Fibroblast of skin of right quadriceps (primary cell): ENCODE measurements around the gene MDN1.
"Not testable (repeated sequence)": the region's sequence is repeated elsewhere in the genome, so short reads cannot be mapped to it uniquely, and the experiment has no call there.

ENCODE experiments used
- DNase-seq: peaks from one replicate; pipeline ENCODE4 v3.0.0-alpha.2; 2013

Gene MDN1

DNA sequence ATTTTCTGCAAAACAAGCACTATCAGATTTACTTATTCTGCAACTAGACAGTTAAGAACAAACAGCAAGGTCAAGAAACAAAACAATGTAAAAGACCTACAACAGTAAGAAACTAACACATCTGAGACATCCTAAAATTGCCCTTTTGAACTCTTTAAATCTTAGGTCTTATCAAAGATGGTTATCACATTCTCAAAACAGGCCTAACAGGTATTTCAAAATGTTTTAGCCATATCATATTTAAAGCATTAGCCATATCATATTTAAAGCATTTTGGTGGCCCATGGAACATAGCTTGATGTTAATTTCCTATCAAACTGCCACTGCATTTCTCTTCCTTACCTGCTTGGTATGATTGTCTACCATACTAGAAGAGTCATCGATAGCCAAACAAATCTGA lies 169.9 kb downstream of the MDN1 start:
- no peak for DNase-seq

DNA sequence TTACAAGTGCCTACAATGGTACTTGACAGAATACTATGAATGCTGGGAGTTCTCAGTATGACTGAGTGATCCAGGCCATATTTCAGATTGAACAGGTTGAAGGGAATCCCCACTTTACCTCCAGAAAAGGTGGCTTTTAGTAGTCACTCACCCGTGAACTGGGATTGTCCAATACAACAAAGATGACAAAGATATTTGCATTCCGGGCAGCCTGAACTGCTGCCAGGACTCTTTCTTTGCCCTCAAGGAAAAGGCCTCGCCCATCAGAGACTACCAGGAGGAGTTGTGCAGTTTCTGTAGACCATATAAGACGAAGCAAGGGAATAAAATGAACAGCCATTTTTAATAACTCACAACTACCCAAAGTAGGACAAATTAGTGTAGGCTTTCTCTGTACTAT lies 174.7 kb downstream of the MDN1 start:
- DNase-seq: no peak

DNA sequence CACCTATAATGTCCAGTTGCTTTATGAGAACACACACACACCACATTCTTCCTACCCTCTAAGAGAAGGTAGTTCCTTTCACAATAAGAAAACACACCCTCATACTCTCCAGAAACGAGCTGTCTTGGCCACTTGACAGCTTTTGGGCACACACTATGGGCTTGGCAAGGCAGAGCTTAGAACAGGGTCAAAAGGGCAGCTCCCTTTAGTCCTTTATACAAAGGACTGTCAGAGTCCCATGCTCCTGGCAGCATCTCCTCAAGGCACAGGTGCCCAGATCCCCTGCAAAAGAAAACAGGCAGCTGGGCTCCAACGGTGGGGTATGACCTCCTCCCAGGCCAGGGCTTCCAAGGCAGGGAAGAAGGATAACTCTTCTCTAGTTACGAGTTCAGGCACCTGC lies 176.2 kb downstream of the MDN1 start:
- no peak for DNase-seq

DNA sequence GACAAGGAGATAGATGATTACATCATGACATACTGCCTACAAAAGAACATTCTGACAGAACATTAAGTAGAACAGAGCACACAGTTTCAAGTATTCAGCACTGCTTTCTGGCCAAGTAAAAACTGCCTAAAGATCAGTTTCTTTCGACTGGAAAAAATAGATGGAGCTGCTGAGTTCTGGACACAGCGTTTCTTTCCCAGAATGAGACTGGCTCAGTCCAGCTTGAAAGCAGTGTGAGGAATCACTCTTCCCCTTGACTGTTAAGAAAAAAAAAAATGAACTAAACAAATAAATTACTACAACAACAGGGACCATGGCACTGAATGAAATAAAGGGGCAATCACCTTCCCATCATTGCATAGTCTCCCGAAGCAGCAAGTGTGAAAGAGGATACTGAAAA lies 176.6 kb downstream of the MDN1 start:
- DNase-seq: no peak

DNA sequence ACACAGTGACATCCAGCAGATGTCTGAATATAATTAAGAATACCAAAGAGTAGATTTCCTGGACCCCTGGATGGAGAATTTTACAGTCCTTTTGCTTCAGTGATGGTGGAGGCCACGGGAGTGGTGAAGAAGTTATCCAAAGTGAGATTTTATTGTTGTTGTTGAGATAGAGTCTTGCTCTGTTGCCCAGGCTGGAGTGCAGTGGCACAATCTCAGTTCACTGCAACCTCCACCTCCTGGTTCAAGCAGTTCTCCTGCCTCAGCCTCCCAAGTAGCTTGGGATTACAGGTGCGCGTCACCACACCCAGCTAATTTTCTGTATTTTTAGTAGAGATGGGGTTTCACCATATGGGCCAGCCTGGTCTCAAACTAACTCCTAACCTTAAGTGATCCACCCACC lies 178.0 kb downstream of the MDN1 start:
- DNase-seq: not testable (repeated sequence)

- peak; percentile 40 for DNase-seq
Measured at GRCh38 chr6:89640804-89641203, 178.8 kb downstream of the MDN1 start.

DNA sequence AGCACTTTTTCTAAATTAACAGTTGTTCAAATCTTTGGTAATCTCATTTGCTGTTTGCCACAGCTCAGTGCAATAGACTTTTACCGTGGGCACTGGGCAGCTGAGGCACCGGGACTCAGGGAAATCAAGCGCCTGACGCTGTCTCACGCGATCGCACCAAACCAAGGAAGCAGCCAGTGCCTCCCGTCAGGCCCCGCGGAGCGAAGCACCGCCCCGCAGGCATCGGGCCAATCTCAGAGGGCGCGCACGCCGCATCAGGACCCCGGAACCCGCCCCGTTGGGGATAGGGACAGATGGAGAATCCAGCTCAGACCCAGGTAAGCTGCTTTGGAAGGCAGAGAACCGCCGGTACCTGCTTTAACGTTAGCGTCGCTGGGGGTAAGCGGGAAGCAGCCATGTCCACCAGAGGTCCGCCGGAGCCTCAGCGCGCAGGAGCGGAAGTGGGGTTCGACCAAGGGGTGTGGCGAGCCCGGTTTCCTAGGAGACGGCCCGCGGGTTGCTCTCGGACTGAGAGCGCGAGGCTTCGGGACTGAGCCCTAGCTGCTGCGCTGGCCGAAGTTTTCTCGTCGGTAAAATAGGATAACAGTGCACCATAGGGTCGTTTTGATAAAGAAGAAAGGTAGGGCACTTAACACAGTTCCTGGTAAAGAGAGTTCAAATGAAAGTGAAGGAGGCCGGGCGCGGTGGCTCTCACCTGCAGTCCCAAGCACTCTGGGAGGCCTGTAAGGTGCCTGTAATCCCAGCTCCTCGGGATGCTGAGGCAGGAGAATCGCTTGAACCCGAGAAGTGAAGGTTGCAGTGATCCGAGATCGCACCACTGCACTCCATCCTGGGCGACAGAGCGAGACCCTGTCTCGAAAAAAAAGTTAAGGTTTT lies 181.0 kb downstream of the MDN1 start, which contains the start of gene LYRM2:
Gene LYRM2, minus strand, starts transcription at position 428 of the 876 bp plus-strand sequence. Its CDS starts 31 bp downstream, at position 397.
- DNase-seq: peak; percentile 91

- DNase-seq: no peak
Measured at GRCh38 chr6:89637960-89638319, 181.7 kb downstream of the MDN1 start.

DNA sequence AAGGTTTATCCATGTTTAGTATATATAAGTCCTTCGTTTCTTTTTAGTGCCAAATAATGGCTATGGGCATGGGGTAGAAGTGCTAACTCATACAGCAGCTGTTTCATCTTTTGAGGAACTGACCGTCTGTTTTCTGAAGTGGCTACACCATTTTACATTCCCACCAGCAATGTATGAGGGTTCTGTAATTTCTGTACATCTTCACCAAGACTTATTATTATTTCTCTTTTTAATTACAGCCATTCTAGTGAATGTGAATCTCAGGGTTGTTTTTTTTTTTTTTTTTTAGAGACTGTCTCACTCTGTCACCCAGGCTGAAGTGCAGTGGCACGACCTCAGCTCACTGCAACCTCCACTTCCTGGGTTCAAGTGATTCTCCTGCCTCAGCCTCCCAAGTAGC lies 183.2 kb downstream of the MDN1 start:
- not testable (repeated sequence) for DNase-seq

DNA sequence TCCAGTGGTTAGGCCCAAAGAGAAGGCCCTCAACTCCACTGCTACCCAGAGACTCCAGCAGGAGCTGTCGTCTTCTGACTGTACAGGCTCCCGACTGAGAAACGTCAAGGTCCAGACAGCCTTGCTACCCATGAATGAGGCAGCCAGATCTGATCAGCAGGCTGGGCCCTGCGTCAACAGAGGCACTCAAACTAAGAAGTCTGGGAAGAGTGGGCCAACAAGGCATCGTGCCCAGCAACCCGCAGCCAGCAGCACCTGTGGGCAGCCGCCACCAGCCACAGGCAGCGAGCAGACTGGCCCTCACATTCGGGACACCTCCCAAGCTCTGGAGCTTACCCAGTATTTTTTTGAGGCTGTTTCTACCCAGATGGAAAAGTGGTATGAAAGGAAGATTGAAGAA lies 189.1 kb downstream of the MDN1 start:
- DNase-seq: no peak

DNA sequence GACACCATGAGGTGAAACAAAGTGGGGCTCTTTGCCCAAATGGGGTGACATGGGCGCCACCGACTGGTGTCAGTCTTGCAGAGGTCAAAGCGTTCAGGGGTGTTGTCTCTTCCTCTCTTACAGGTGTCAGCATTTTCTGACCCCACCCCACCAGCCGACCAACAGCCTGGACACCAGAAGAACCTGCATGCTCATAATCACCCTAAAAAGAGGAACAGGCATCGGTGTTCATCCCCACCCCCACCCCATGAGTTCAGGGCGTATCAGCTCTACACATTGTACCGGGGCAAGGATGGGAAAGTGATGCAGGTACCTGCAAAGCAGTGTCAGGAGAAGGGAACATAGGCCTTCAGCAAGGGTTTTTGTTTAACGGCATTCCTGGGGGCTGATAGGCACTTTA lies 195.8 kb downstream of the MDN1 start:
- DNase-seq: no peak

DNA sequence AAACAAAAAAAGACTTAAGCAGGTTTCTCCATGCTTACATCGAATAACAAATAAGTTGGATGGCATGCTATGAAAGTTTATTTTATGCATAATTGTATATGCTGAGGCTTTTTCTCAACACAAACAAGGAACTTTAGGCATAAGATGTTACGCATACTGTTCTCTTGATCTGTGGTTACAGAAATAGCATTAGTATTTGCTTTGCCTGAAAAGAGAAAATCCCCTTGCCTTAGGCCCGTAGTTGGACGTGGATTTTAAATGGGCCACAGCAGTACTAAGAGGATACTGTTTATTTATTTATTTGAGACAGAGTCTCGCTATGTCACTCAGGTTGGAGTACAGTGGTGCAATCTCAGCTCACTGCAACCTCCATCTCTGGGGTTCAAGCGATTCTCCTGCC lies 200.0 kb downstream of the MDN1 start:
- no peak for DNase-seq

GRCh38 chr6:89618026-89618425 lies 201.6 kb downstream of the MDN1 start:
- DNase-seq: no peak

DNA sequence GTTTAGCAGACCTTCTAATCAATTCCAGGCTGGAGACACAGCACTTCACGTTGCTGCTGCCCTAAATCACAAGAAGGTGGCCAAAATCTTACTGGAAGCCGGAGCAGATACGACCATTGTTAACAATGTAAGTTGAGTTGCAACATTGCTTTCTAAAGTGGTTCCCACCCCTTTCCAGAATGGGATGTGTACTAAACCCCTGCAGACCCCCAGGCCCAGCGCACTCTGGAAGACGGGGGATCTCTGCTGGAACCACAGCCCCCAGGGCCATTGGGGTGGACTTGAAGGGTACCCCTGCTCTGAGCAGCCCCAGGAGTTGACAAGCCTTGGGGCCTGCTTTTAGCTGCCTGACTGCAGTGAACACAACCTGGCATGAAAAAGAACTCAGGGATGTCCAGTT lies 203.1 kb downstream of the MDN1 start:
- DNase-seq: no peak

GRCh38 chr6:89615882-89616281 lies 203.7 kb downstream of the MDN1 start:
- no peak for DNase-seq

DNA sequence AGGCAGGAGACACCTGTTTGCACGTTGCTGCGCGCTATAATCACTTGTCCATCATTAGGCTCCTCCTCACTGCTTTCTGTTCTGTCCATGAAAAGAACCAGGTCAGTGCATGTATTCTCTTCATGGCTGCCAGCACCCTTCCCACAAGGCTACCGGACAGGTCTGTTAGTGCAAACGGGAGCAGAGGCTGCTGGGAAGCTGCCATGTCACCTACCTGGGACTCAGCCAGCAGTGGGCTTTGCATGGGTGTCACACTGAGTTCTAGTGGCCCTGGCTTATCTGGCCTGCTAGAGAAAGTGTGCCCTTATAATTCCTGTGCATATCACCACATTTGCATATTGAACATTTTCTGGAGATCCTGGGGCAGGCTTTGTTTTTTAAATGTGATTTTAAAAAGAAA lies 205.8 kb downstream of the MDN1 start:
- no peak for DNase-seq

DNA sequence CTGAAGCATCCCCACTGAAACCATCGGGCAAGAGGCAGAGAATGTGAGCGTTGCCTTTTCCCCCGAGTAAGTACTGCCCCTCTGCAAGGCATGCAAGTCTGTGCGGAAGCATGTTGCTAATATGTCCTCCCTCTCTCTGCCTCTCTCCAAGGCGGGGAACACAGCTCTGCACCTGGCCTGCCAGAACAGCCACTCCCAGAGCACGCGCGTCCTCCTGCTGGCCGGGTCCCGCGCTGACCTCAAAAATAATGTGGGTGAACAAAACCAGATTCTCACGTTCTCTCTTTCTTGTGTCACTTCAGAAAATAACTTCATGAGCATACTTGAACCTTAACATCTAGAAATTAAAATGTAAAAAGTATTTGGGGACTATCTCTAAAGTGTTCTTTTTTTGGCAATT lies 207.5 kb downstream of the MDN1 start:
- no peak for DNase-seq

GRCh38 chr6:89611666-89612065 lies 207.9 kb downstream of the MDN1 start:
- peak; percentile 7 for DNase-seq

- DNase-seq: peak; percentile 32
Measured at GRCh38 chr6:89610149-89610642, 209.4 kb downstream of the MDN1 start.

DNA sequence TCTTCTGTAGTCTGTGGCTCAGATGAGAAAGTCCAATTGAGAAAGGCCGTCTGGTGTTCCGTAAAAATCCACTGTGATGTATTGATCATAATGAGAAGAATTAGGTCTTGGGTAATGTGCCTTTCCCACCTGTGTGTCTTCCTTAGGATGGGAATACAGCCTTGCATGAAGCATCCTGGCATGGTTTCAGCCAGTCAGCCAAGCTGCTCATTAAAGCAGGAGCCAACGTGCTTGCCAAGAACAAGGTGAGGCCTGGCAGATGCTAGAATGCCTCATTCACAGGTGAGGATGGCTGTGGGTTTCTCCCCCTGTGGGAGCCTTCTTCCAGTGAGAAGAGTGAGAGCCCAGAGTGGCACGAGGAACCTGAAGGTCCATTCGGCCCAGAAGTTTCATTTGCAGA lies 213.7 kb downstream of the MDN1 start:
- no peak for DNase-seq

DNA sequence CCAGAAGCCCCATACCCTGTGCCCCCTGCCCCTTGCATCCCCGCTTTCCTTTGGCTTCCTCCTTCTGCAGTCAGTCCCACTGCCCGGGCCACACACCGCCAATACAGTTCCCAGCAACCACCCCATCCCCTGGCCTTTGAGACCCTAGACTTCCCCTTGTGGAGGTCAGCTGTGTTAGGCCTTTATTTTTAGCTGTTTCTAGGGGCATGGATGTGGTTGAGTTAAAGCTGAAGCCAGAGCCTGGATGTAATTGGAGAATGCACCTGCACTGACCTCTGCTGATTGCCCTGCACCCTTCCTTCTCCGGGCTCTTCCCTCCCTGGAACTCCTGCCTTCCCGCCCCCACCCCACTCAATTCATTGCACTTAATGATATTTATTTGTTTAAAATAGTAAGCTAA lies 214.9 kb downstream of the MDN1 start:
- no peak for DNase-seq

- DNase-seq: no peak
Measured at GRCh38 chr6:89602166-89602565, 217.4 kb downstream of the MDN1 start.

GRCh38 chr6:89599727-89600126 lies 219.9 kb downstream of the MDN1 start:
- no peak for DNase-seq

- DNase-seq: peak; percentile 20
Measured at GRCh38 chr6:89597988-89598387, 221.6 kb downstream of the MDN1 start.

- no peak for DNase-seq
Measured at GRCh38 chr6:89597372-89597771, 222.2 kb downstream of the MDN1 start.
